OCI-M2 (cell line): ENCODE results near the gene RTP5.

Experiments
- DNase-seq: peaks from one replicate; lab custom pipeline; 2025; ENCODE audit not compliant: unreplicated experiment; lab: John Stamatoyannopoulos, UW

The RTP5 gene

GRCh38 chr2:241886840-241887447, 17.4 kb downstream of the RTP5 start:
- no peak for DNase-seq

- no peak for DNase-seq
Measured at GRCh38 chr2:241887806-241888522, 18.4 kb downstream of the RTP5 start.

GRCh38 chr2:241888641-241889040, 19.1 kb downstream of the RTP5 start:
- DNase-seq, result no peak

GRCh38 chr2:241890524-241891235, 21.2 kb downstream of the RTP5 start:
- DNase-seq, result no peak

GRCh38 chr2:241891315-241891987, 21.9 kb downstream of the RTP5 start:
- DNase-seq, result no peak

GRCh38 chr2:241891988-241892298, 22.4 kb downstream of the RTP5 start:
- DNase-seq, result no peak

GRCh38 chr2:241892299-241893137, 23.0 kb downstream of the RTP5 start:
- DNase-seq, result no peak

GRCh38 chr2:241893265-241893664, 23.7 kb downstream of the RTP5 start:
- no peak for DNase-seq

GRCh38 chr2:241894056-241894641, 24.6 kb downstream of the RTP5 start:
- no peak for DNase-seq

- no peak for DNase-seq
Measured at GRCh38 chr2:241894681-241895426, 25.3 kb downstream of the RTP5 start.

- DNase-seq, result no peak
Measured at GRCh38 chr2:241895427-241895711, 25.8 kb downstream of the RTP5 start.

GRCh38 chr2:241895712-241896641, 26.4 kb downstream of the RTP5 start:
- DNase-seq, result no peak

- DNase-seq, result no peak
Measured at GRCh38 chr2:241896746-241897201, 27.2 kb downstream of the RTP5 start.

GRCh38 chr2:241897231-241897916, 27.8 kb downstream of the RTP5 start:
- DNase-seq, result no peak

- DNase-seq, result no peak
Measured at GRCh38 chr2:241898463-241899270, 29.1 kb downstream of the RTP5 start.

GRCh38 chr2:241900251-241901017, 30.9 kb downstream of the RTP5 start:
- no peak for DNase-seq

GRCh38 chr2:241901018-241901380, 31.5 kb downstream of the RTP5 start:
- no peak for DNase-seq
